Uterus (tissue), 4 donors: Measurements from ENCODE around the gene NTN4. TPM values are rescaled to one million over a fixed set of nuclear protein-coding genes. Genes with fewer than 3 reads are reported as not detected.

Experiments
- DNase-seq, 2 donors: peaks; one replicate each; pipeline ENCODE4 v3.0.0-alpha.2; 2019 to 2020
- H3K27ac ChIP-seq, 2 donors: fragments of 200-600 bp; sonication (generic); 1 replicate in 1 of 2; 2 replicates in 1 of 2; pipeline ENCODE4 v1.5.1; 2016 to 2018
- H3K27me3 ChIP-seq, 2 donors: fragments of 200-600 bp; sonication (generic); one replicate each; pipeline ENCODE4 v1.5.1; 2018 to 2019; ENCODE audit warnings: control low read depth in 1 of 2
- H3K36me3 ChIP-seq, 2 donors: fragments of 200-600 bp; sonication (generic); one replicate each; pipeline ENCODE4 v1.5.1; 2019; ENCODE audit warnings: control low read depth in 1 of 2
- H3K4me1 ChIP-seq, 2 donors: fragments of 200-600 bp; sonication (generic); one replicate each; pipeline ENCODE4 v1.5.1; 2018 to 2019; ENCODE audit warnings: control low read depth in 1 of 2
- H3K4me3 ChIP-seq, 2 donors: fragments of 200-600 bp; sonication (generic); 1 replicate in 1 of 2; 2 replicates in 1 of 2; pipeline ENCODE4 v1.5.1; 2018 to 2019; ENCODE audit warnings: mild to moderate bottlenecking in 1 of 2
- H3K9me3 ChIP-seq, 2 donors: fragments of 200-600 bp; sonication (generic); one replicate each; pipeline ENCODE4 v1.5.1; 2019; ENCODE audit warnings: control low read depth in 1 of 2
- POLR2A ChIP-seq, 2 donors: fragments of 450-650 bp; IDR thresholded peaks; one replicate each; pipeline ENCODE4 v1.6.1; 2016; ENCODE audit warnings: antibody characterized with exemption in 2 of 2, mild to moderate bottlenecking in 1 of 2, moderate library complexity in 1 of 2
- intact Hi-C: fragments of 100-400 bp; cut with DNase I; formaldehyde crosslinking; loops from one replicate; pipeline ENCODE4 v1.15.1; 2023; ENCODE audit warnings: low total_unique reads
- total RNA-seq, 4 donors: library from RNA; depleted of rRNA in 3 of 4; stranded (reverse); fragments of >200 nt in 3 of 4; gene quantifications; one replicate each; pipeline versions ENCODE4 v1.1.0 to v1.2.4, GENCODE V29; 2014 to 2023
- TF ChIP-seq, protein P1 (sequence below), 4 experiments: fragments of 200-600 bp in 2 of 4; fragments of 450-650 bp in 2 of 4; sonication (generic) in 2 of 4; IDR thresholded peaks; one replicate each; pipeline ENCODE4 v1.5.1; 2016 to 2019; ENCODE audit warnings: antibody characterized with exemption in 4 of 4, mild to moderate bottlenecking in 2 of 4, moderate library complexity in 1 of 4
- donor health status: DM: yes; HTN: yes; CAD: no.

Gene NTN4
- total RNA-seq, 4 donors from 2014 or later: 16.6 to 86.8 (median 28.2) TPM

DNA sequence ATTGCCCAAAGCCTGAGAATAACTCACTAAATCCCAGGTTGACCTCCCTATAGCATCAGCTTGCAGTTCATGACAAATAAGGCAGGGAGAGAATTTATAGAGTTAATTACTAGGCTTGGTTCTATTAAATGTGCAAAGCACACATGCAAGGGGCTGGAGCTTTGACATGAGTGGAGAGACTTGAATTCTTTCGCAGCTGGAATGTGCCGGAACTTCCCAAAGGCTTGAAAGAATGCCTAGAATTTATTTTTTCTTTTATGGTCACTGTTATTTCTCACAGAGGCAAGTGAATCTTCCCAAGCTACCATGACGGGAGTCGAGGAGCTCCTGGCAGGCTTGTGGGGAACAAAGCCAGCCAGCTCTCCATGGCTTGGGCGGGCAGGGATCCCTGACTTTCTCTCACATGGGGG lies 143.8 kb downstream of the NTN4 start:
- Histone ChIP-seq H3K4me3 (no peak overlapping the region), H3K9me3 (no peaks in the 10 kb centered on the region), H3K36me3 (no peaks in the 10 kb centered on the region), H3K4me1 (no peaks in the 10 kb centered on the region), H3K27me3 (no peaks in the 10 kb centered on the region), H3K27ac (no peak overlapping the region)
- DNase-seq: no peak
- intact Hi-C loops: no loop called here
- no peak for TF ChIP-seq POLR2A (IDR thresholded peaks at IDR 0.05)
- TF ChIP-seq, protein P1, sequence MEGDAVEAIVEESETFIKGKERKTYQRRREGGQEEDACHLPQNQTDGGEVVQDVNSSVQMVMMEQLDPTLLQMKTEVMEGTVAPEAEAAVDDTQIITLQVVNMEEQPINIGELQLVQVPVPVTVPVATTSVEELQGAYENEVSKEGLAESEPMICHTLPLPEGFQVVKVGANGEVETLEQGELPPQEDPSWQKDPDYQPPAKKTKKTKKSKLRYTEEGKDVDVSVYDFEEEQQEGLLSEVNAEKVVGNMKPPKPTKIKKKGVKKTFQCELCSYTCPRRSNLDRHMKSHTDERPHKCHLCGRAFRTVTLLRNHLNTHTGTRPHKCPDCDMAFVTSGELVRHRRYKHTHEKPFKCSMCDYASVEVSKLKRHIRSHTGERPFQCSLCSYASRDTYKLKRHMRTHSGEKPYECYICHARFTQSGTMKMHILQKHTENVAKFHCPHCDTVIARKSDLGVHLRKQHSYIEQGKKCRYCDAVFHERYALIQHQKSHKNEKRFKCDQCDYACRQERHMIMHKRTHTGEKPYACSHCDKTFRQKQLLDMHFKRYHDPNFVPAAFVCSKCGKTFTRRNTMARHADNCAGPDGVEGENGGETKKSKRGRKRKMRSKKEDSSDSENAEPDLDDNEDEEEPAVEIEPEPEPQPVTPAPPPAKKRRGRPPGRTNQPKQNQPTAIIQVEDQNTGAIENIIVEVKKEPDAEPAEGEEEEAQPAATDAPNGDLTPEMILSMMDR (IDR thresholded peaks at IDR 0.05): no peak

DNA sequence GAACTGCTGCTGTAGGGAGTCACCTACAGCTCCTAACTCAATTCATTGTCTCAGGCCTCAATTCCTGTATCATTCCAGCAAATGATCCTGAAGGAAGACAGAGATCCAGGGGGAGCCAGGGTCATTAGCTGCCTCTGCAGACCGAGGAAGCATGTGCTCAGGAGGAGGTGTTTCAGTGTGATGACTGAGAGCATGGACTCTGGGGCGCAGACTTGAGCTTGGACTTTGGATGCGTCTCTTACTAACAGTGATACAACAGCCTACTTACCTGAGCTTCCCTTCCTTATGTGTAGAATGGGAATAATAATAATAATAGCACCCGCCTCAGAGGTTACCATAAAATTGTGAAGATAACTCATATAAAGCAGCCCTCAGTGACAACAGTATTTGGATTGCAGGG lies 147.3 kb downstream of the NTN4 start:
- no peak for DNase-seq
- no peak for TF ChIP-seq POLR2A (IDR thresholded peaks at IDR 0.05)
- TF ChIP-seq, protein P1 (IDR thresholded peaks at IDR 0.05): no peak
- H3K4me3 ChIP-seq: no peak overlapping the region
- intact Hi-C loops: no loop called here
- no peaks in the 10 kb centered on the region for H3K27me3 ChIP-seq
- H3K4me1 ChIP-seq: no peaks in the 10 kb centered on the region
- no peaks in the 10 kb centered on the region for H3K9me3 ChIP-seq
- no peak overlapping the region for H3K27ac ChIP-seq
- no peaks in the 10 kb centered on the region for H3K36me3 ChIP-seq

GRCh38 chr12:95642583-95642982 lies 148.0 kb downstream of the NTN4 start:
- intact Hi-C loops: no loop called here
- H3K27ac ChIP-seq: no peak overlapping the region
- H3K9me3 ChIP-seq: no peaks in the 10 kb centered on the region
- TF ChIP-seq, protein P1 (IDR thresholded peaks at IDR 0.05): no peak
- no peak for TF ChIP-seq POLR2A (IDR thresholded peaks at IDR 0.05)
- no peak overlapping the region for H3K4me3 ChIP-seq
- no peaks in the 10 kb centered on the region for H3K27me3 ChIP-seq
- H3K4me1 ChIP-seq: no peaks in the 10 kb centered on the region
- no peaks in the 10 kb centered on the region for H3K36me3 ChIP-seq
- no peak for DNase-seq

- DNase-seq: no peak
- Histone ChIP-seq H3K4me1 (no peaks in the 10 kb centered on the region), H3K9me3 (no peaks in the 10 kb centered on the region), H3K4me3 (no peak overlapping the region), H3K36me3 (no peaks in the 10 kb centered on the region), H3K27ac (no peak overlapping the region), H3K27me3 (no peaks in the 10 kb centered on the region)
- intact Hi-C loops: no loop called here
- TF ChIP-seq, protein P1 (IDR thresholded peaks at IDR 0.05): no peak
- no peak for TF ChIP-seq POLR2A (IDR thresholded peaks at IDR 0.05)
These were observed 149.1 kb downstream of the NTN4 start for GRCh38 chr12:95641299-95641952.

GRCh38 chr12:95640516-95640915 lies 150.0 kb downstream of the NTN4 start:
- H3K27ac ChIP-seq: no peak overlapping the region
- intact Hi-C loops: no loop called here
- H3K27me3 ChIP-seq: no peaks in the 10 kb centered on the region
- DNase-seq: no peak
- no peaks in the 10 kb centered on the region for H3K4me1 ChIP-seq
- TF ChIP-seq POLR2A (IDR thresholded peaks at IDR 0.05): no peak
- TF ChIP-seq, protein P1 (IDR thresholded peaks at IDR 0.05): no peak
- H3K36me3 ChIP-seq: no peaks in the 10 kb centered on the region
- no peak overlapping the region for H3K4me3 ChIP-seq
- no peaks in the 10 kb centered on the region for H3K9me3 ChIP-seq
